ENCODE data around the gene COL5A1. TPM values are rescaled to one million over a fixed set of nuclear protein-coding genes. Genes with fewer than 3 reads are reported as not detected.

COL5A1 gene
- total RNA-seq, 4 donors from 2014 or later, result 7.1 to 69.3 (median 16.1) TPM

DNA sequence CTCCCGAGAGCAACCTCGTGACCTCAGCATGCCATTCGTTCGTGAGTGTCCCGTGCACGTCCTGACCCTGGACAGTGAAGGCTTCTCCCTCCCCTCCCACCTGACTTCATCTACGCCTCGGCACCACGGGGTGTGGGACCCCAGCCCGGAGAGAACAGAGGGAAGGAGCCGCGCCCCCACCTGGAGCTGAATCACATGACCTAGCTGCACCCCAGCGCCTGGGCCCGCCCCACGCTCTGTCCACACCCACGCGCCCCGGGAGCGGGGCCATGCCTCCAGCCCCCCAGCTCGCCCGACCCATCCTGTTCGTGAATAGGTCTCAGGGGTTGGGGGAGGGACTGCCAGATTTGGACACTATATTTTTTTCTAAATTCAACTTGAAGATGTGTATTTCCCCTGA lies 200.7 kb downstream of the COL5A1 start:
- Histone ChIP-seq H3K36me3 (peaks cover 0 to 5% (median 0%) of the 10 kb centered on the region in 4 donors), H3K9me3 (no peaks in the 10 kb centered on the region), H3K27me3 (no peaks in the 10 kb centered on the region), H3K4me1 (no peaks in the 10 kb centered on the region), H3K27ac (no peak overlapping the region), H3K4me3 (no peak overlapping the region)
- in situ Hi-C loops (cut with MboI; ENCODE audit: low pct_ligation_motif_present in 1 of 4, low pct_unique_long_range_greater_than_20kb in 1 of 4, low sequenced_read_pairs in 3 of 4) (no loop called here), intact Hi-C loops (cut with DNase I; ENCODE audit: low total_unique reads) (no loop called here)
- whole genome bisulfite sequencing, 2 donors (ENCODE audit: low coverage in 1 of 2), result 72% methylated on average over 17 of the region's 22 CpGs; no CpG with 5 or more reads in 1 of the 2 donors
- DNase-seq, result no peak
- no peak for TF ChIP-seq POLR2A (IDR thresholded peaks at IDR 0.05)
- TF ChIP-seq, protein P1, sequence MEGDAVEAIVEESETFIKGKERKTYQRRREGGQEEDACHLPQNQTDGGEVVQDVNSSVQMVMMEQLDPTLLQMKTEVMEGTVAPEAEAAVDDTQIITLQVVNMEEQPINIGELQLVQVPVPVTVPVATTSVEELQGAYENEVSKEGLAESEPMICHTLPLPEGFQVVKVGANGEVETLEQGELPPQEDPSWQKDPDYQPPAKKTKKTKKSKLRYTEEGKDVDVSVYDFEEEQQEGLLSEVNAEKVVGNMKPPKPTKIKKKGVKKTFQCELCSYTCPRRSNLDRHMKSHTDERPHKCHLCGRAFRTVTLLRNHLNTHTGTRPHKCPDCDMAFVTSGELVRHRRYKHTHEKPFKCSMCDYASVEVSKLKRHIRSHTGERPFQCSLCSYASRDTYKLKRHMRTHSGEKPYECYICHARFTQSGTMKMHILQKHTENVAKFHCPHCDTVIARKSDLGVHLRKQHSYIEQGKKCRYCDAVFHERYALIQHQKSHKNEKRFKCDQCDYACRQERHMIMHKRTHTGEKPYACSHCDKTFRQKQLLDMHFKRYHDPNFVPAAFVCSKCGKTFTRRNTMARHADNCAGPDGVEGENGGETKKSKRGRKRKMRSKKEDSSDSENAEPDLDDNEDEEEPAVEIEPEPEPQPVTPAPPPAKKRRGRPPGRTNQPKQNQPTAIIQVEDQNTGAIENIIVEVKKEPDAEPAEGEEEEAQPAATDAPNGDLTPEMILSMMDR (IDR thresholded peaks at IDR 0.05), result no peak
- TF ChIP-seq EP300 (IDR thresholded peaks at IDR 0.05; ENCODE audit: low read depth), result no peak
- no peak for TF ChIP-seq POLR2AphosphoS5 (IDR thresholded peaks at IDR 0.05)

DNA sequence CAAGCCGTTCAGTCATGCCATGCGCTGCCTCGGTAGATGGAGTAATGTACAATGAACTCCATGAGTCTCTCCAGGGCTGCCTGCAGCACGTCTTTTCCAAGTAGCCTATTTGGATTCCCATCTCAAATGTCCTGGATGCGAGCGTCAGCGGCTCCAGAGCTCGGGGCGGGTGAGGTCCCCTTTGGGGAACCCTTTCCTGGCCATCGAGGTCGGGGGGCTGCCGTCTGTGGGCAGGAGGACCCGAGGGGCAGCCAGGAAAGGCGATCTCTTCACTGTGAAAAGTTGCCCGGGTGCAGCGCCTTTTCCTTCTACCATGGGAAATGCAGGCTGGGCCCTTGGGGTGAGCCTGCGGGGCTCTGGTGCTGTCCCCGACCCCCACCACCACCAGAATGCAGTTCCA lies 202.1 kb downstream of the COL5A1 start:
- TF ChIP-seq POLR2A (IDR thresholded peaks at IDR 0.05) (no peak), EP300 (IDR thresholded peaks at IDR 0.05; ENCODE audit: low read depth) (no peak), POLR2AphosphoS5 (IDR thresholded peaks at IDR 0.05) (no peak)
- TF ChIP-seq, protein P1 (IDR thresholded peaks at IDR 0.05), result no peak
- Histone ChIP-seq H3K36me3 (peaks cover 0 to 5% (median 0%) of the 10 kb centered on the region in 4 donors), H3K27me3 (no peaks in the 10 kb centered on the region), H3K9me3 (no peaks in the 10 kb centered on the region), H3K4me1 (no peaks in the 10 kb centered on the region), H3K4me3 (no peak overlapping the region), H3K27ac (no peak overlapping the region)
- in situ Hi-C loops (cut with MboI; ENCODE audit: low pct_ligation_motif_present in 1 of 4, low pct_unique_long_range_greater_than_20kb in 1 of 4, low sequenced_read_pairs in 3 of 4) (no loop called here), intact Hi-C loops (cut with DNase I; ENCODE audit: low total_unique reads) (no loop called here)
- DNase-seq, result no peak
- WGBS, 2 donors (ENCODE audit: low coverage in 1 of 2), result 77% methylated on average over 18 of the region's 18 CpGs; no CpG with 5 or more reads in 1 of the 2 donors

DNA sequence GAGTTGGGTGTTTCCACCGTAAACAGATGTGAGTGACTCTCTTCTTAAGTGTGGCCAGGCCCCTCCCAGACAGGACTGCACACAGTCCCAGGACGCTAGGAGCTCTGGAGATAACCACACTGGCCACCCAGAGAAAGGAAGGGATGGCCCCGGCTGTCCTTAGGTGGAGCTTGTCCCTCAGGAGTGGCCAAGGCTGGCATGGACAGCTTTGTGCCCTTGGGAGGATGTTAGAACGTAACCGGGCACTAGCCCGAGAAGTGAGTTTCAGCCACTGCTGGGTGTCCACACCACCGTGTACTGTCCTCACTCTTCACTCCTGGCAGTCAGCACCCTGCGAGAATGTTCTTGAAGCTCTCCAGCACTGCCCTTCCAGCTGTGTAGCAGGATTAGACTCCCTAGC lies 203.2 kb downstream of the COL5A1 start:
- intact Hi-C loops (cut with DNase I; ENCODE audit: low total_unique reads) (no loop called here), in situ Hi-C loops (cut with MboI; ENCODE audit: low pct_ligation_motif_present in 1 of 4, low pct_unique_long_range_greater_than_20kb in 1 of 4, low sequenced_read_pairs in 3 of 4) (no loop called here)
- TF ChIP-seq POLR2A (IDR thresholded peaks at IDR 0.05) (no peak), POLR2AphosphoS5 (IDR thresholded peaks at IDR 0.05) (no peak), EP300 (IDR thresholded peaks at IDR 0.05; ENCODE audit: low read depth) (no peak)
- TF ChIP-seq, protein P1 (IDR thresholded peaks at IDR 0.05), result no peak
- H3K27ac ChIP-seq, result no peak overlapping the region
- H3K9me3 ChIP-seq, result no peaks in the 10 kb centered on the region
- no peaks in the 10 kb centered on the region for H3K4me1 ChIP-seq
- no peak for DNase-seq
- no peak overlapping the region for H3K4me3 ChIP-seq
- H3K36me3 ChIP-seq, result peaks cover 0 to 5% (median 0%) of the 10 kb centered on the region in 4 donors
- H3K27me3 ChIP-seq, result no peaks in the 10 kb centered on the region
- 69% methylated on average over 7 of the region's 8 CpGs; no CpG with 5 or more reads in 1 of the 2 donors for WGBS, 2 donors (ENCODE audit: low coverage in 1 of 2)

DNA sequence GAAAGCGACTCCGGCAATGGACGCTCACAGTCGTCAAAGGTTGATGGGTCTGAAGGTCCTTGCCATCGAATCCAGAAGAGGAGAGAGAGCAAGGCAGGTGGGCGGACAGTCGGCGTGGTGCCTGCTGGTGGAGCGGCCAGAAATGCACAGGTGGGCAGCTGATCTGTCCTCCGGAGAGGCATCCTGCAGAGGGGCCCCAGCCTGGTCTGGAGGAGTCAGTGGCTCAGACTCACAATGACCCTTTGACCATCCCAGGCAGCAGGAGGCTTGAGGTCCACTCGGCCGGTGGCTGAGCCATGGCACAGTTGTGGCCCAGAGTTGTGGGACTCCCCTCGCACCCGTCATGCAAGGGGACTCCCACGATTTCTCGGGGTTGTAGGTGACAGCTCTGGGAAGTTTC lies 204.6 kb downstream of the COL5A1 start:
- no peak for DNase-seq
- in situ Hi-C loops (cut with MboI; ENCODE audit: low pct_ligation_motif_present in 1 of 4, low pct_unique_long_range_greater_than_20kb in 1 of 4, low sequenced_read_pairs in 3 of 4) (no loop called here), intact Hi-C loops (cut with DNase I; ENCODE audit: low total_unique reads) (no loop called here)
- WGBS, 2 donors (ENCODE audit: low coverage in 1 of 2), result 86 to 93% methylated on average over 6 to 16 of the region's 16 CpGs
- TF ChIP-seq POLR2AphosphoS5 (IDR thresholded peaks at IDR 0.05) (no peak), POLR2A (IDR thresholded peaks at IDR 0.05) (no peak), EP300 (IDR thresholded peaks at IDR 0.05; ENCODE audit: low read depth) (no peak)
- TF ChIP-seq, protein P1 (IDR thresholded peaks at IDR 0.05), result no peak
- peaks cover 0 to 5% (median 0%) of the 10 kb centered on the region in 4 donors for H3K36me3 ChIP-seq
- H3K4me3 ChIP-seq, result no peak overlapping the region
- H3K9me3 ChIP-seq, result no peaks in the 10 kb centered on the region
- H3K27ac ChIP-seq, result no peak overlapping the region
- H3K27me3 ChIP-seq, result no peaks in the 10 kb centered on the region
- no peaks in the 10 kb centered on the region for H3K4me1 ChIP-seq
